GM19238 (cell line): ENCODE results near the gene ANAPC16.
"Not testable (repeated sequence)": the region's sequence is repeated elsewhere in the genome, so short reads cannot be mapped to it uniquely, and the experiment has no call there.

Experiments
- DNase-seq: peaks from one replicate; pipeline ENCODE4 v3.0.0; 2011; ENCODE audit warnings: low spot score; ENCODE audit not compliant: insufficient read length

Gene ANAPC16

DNA sequence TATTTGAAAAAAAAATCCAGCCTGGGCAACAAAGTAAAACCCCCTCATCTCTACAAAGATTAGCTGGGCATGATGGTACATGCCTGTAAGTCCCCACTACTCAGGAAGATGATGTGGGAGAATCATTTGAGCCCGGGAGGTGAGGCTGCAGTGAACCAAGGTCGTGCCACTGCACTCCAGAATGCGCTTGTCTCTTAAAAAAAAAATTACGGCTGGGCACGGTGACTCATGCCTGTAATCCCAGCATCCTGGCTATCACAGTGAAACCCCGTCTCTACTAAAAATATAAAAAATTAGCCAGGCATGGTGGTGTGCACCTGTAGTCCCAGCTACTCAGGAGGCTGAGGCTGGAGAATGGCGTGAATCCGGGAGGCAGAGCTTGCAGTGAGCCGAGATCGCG lies 4.4 kb upstream of the ANAPC16 start:
- DNase-seq = not testable (repeated sequence)

DNA sequence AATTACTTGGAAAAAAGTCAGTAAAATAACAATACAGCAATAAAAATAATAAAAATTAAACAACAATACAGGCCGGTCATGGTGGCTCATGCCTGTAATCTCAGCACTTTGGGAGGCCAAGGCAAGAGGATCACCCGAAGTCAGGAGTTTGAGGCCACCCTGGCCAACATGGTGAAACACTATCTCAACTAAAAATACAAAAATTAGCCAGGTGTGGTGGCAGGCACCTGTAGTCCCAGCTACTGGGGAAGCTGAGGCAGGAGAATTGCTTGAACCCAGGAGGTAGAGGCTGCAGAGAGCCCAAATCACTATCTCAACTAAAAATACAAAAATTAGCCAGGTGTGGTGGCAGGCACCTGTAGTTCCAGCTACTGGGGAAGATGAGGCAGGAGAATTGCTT lies 4.0 kb upstream of the ANAPC16 start:
- not testable (repeated sequence) for DNase-seq

DNA sequence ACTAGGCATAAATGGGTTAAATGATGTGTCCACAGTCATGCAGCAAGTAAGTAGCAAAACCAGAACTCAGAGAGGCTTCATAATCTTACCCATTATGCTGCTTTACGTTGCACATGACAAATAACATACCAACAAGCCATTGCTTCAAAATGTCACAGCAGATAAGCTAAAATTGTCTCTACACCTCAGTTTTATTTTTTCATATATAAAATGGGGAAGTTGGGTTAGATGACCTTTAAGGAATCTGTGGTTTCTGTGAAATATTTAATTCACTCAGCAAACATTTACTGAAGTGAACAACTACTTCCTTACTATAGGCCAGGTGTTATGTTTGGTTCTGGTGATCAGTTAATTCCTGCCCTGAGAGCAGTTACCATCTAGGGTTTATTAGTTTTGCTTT lies 2.5 kb downstream of the ANAPC16 start:
- DNase-seq = no peak

DNA sequence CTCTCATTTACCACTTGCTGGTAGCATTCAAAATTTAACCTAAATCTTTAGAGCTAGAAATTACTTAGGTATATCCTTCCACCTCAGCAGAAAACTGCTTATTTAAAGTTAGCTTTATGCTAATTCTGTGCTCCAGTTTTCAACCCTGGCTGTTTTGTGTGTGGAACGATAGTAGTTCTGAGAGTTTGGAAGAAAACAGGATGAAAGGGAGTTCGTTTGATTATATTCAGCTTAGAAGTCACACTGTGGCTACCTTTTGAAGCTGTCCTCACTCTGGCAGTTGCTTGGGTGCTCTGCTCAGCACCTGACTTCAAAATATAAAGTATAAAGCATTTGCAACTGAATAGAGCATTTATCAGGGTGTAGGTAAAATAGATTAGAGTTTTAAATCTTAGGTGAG lies 2.9 kb downstream of the ANAPC16 start:
- no peak for DNase-seq

- DNase-seq = no peak
Observed at GRCh38 chr10:72219235-72219814, 3.5 kb downstream of the ANAPC16 start.

DNA sequence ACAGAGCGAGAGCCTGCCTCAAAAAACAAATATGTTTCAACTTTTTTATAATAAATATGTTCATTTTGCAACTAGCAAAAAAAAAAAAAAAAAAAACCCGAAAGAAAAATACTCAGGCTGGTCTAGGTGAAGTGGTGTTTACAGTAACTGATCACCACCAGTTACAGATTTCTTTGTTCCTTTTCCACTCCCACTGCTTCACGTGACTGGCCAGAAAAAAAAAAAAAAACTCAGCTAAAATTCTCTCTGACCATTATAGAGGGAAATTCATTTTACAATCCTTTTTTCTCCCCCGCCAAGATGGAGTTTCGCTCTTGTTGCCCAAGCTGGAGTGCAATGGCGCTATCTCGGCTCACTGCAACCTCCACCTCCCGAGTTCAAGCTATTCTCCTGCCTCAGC lies 4.8 kb downstream of the ANAPC16 start:
- no peak for DNase-seq

DNA sequence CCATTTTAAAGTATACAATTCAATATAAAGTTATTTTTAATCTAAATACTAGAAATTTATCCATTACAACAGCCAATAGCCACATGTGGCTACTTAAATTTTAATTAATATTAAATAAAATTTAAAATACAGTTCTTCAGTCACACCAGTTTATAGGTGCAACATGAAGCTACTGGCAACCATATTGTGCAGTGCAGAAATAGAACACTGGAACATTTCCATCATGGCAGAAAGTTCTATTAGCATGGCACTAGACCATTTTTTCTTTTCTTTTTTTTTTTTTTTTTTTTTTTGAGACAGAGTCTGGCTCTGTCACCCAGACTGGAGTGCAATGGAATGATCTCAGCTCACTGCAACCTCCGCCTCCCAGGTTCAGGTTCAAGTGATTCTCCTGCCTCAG lies 5.5 kb downstream of the ANAPC16 start:
- DNase-seq = no peak

DNA sequence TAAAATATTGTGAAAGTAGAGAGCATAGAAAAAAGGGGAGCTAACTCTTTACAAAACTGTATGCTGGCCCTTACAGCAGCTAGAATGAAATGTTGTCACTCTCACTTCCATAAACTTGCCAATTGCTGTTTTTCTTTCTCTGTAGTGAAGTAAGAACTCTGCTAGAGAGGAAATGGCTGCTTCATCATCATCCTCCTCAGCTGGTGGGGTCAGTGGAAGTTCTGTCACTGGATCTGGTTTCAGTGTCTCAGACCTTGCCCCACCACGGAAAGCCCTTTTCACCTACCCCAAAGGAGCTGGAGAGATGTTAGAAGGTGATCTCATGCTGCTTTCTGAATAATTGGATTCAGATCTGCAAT lies 7.9 kb downstream of the ANAPC16 start:
- no peak for DNase-seq

GRCh38 chr10:72224191-72224590 lies 8.4 kb downstream of the ANAPC16 start:
- not testable (repeated sequence) for DNase-seq

DNA sequence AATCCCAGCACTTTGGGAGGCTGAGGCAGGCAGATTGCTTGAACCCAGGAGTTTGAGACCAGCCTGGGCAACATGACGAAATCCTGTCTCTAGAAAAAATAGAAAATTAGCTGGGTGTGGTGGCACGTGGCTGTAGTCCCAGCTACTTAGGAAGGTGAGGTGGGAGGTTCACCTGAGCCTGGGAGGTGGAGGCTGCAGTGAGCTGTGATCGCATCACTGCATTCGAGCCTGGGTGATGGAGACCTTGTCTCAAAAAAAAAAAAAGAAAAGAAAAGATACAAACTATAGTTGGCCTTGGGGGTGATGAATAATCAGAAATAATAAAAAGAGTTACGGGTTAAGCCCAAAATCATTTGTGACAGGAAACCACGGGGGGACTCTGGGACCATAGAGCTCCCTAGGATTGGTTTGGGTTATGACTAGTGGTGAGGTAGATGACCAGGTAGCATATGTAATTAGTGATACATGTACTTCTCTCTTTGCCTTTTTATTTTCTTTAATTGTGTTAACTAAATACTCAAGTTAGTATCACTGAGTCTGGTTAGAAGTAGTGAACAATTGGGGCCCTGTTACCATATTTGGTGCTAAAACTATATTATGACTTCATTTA lies 10.7 kb downstream of the ANAPC16 start:
- DNase-seq = no peak

GRCh38 chr10:72227826-72228225 lies 12.0 kb downstream of the ANAPC16 start:
- DNase-seq = no peak

GRCh38 chr10:72228318-72228751 lies 12.5 kb downstream of the ANAPC16 start:
- DNase-seq = no peak

DNA sequence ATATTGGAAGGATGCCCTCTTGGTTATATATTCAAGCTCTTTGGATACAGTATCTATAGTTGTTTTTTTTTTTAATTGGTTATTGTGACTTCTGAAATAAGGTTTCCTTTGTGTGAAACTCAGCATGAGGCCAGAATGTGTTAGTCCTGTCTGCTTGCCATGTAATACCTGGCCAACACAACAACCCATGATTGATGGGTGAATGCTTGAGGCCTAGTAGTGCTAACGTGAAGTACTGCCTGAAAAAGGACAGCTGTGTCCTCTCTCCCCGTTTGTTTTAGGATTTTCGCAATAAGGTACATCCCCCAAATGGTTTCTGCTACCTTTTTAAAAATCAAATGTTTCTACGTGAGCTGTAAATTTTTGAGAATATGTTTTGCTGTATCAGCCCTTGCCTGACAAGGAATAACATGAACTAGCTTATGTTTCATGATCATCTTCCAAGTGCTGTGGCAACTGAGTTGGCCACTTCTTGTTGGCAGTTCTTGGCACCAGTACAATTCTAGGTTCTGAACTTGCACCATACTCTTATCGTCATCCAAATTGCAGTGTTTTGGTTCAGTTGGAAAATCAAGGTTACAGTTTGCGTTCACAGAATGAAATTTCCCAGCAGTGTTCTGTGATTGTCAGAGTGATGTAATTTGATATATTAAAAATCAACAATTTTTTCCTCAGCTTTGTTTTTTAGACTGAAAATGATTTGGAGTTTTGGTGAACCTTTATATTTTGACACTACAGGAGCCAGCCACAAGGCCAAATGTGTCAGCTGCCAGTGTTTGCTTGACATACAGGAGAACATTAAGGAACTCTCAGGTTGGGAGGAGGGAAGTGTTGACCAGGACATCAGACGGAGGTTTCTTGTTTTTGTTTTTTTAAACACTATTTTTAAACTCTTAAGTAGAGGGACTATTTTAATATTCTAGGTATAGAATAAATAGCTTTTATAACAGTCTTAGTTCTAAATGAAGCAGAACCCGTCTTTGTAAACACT lies 13.7 kb downstream of the ANAPC16 start:
- DNase-seq = no peak

DNA sequence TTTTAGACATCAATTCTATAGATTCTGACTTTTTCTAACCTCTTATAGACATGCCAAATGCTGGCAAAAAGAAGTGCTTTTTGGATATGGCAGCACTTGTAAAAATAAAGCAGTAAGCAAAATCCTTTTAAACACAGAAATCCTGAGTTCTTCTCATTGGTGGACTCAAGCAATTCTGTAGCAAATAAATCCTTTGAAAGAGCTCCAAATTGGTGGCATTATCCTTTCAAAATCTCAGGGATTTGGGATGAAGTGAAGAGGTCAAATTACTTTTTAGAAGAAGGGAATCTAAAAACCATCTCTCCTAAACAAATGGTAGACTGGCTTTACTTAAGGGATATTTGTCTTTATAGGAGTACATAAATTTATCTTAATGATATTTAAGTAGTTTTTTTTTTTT lies 17.8 kb downstream of the ANAPC16 start:
- no peak for DNase-seq

- no peak for DNase-seq
Observed at GRCh38 chr10:72234560-72235095, 18.8 kb downstream of the ANAPC16 start.

DNA sequence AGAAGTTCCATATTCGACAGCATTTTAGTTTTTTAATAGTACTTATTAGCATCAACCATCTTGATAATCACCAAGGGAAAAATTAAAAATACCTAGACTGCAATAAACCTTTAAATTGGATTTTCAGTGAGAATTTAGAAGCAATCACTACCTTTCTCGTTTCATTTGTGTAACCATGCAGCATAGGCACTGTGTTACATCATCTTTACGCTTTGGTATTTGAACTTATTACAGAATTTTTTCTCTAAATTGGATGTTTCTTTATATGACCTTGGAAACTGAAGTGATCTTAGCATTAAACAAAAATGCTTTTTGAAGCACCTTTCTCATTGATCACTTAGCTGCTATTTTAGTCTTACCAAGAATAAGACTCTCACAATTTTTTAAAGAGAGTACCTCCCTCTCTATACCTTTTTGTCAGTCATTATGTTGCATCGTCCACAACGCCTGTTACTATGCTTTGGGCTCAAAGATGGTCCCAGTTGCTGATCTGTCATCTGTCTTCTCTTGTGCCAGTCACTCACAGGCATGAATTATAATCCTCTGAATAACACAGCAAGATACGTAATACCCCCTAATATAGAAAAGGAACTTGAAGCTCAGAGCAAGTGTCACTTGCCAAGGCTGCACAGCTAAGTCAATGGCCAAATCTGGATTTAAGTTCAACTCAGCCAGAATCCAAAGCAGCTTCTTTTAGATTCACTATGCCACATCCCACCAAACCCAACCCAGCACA lies 19.9 kb downstream of the ANAPC16 start:
- no peak for DNase-seq

DNA sequence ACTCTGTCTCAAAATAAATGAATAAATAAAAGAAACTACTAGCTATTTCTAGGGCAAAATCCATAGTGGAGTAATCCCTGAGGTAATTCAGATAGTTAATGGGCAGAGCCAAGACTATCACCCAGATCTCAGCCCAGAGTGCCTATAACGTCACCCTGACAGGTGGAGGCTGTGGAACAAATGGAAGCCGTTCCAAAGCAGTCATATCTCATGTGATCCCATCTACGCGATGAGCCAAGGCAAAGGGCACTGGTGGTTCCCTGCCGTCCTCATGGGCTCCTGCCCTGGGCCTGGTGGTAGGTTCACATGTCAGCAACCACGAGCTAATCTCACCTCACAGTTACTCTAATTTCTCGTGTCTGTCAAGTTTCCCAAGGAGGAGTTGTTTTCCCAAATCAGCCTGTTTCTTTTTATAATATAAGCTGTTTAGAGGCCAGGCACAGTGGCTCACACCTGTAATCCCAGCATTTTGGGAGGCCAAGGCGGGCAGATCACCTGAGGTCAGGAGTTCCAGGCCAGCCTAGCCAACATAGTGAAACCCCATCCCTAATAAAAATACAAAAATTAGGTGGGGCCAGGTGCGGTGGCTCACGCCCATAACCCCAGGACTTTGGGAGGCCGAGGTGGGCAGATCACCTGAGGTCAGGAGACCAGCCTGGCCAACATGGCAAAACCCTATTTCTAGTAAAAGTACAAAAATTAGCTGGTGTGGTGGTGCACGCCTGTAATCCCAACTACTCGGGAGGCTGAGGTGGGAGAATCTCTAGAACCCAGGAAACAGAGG lies 22.8 kb downstream of the ANAPC16 start:
- DNase-seq = no peak

- DNase-seq = no peak
Observed at GRCh38 chr10:72239409-72239808, 23.6 kb downstream of the ANAPC16 start.

DNA sequence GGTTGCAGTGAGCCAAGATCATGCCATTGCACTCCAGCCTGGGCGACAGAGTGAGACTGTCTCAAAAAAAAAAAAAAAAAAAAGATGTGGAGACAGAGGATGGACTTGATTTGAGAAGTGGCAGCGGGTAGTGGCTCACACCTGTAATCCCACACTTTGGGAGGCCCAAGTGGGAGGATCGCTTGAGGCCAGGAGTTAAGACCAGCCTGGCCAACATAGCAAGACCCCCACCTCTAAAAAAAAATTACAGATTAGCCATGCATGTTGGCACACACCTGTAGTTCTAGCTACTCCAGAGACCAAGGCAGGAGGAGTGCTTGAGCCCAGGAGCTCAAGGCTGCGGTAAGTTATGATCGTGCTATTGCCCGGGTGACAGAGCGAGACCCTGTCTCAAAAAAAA lies 24.6 kb downstream of the ANAPC16 start:
- DNase-seq = no peak

DNA sequence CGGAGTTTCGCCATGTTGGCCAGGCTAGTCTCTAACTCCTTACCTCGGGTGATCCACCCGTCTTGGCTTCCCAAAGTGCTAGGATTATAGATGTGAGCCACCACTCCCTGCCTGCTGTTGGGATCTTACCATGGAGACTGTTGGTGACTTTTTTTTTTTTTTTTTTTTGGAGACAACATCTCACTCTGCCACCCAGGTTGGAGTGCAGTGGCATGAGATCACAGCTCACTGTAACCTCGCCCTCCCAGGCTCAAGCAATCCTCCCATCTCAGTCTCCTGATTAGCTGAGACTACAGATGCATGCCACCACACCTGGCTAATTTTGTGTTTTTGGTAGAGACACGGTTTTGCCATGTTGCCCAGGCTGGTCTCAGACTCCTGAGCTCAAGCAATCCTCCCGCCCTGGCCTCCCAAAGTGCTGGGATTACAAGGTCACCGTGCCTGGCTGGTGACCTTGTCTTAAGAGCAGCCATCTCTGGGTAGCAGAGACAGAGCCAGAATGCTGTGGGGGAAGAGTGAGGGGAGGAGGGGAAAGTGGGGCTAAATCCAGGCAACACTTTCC lies 26.0 kb downstream of the ANAPC16 start:
- DNase-seq = no peak
